HCEC 1CT (cell line): ENCODE results near the gene SREK1.
A peak's percentile ranks its signal among the peaks of the same experiment; 100 is the strongest.

ENCODE experiments used
- DNase-seq: peaks from one replicate; pipeline ENCODE4 v3.0.0-alpha.2; 2017

SREK1 gene

GRCh38 chr5:66224773-66225553, 80.9 kb downstream of the SREK1 start:
- no peak for DNase-seq

DNA sequence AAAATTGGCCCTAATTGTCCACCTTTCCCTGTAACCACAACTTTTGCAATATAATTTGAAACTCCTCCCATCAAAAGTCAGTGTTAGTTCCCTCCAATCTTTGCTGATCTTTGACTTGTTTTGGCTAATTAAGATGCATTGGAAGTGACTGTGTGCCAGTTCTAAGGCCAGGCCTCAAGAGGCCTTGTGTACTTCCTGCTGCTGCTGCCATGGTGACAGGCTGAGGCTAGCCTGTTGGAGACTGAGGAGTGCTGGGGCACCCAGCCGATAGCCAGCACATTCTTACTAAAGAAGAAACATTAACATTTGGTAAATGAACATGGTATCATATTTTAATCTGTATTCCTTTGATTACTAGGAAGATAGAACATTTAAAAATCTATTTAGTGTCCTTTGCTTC, 86.5 kb downstream of the SREK1 start:
- DNase-seq: peak; percentile 29

DNA sequence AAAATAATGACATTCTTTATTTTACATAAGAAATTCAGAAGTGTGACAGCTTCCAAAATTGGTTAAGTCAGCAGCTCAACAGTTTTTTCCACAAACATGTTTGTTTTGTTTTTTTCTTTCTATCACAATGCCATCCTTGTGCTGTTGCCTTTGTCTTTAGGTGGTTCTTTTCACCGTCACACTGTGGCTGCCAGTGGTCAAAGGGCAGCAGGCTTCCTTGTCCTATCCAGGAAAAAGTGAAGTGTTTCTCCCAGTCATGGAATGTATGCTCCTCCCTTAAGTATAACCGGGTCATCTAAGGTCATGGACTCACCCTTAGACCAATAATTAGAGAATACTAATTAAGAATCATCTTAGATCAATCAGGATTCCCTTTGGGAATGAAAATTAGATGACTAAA, 87.4 kb downstream of the SREK1 start:
- no peak for DNase-seq

GRCh38 chr5:66232275-66232674, 88.2 kb downstream of the SREK1 start:
- DNase-seq: no peak

GRCh38 chr5:66232706-66233445, 88.8 kb downstream of the SREK1 start:
- no peak for DNase-seq
